Measurements from ENCODE around the gene ASB2.

DNA sequence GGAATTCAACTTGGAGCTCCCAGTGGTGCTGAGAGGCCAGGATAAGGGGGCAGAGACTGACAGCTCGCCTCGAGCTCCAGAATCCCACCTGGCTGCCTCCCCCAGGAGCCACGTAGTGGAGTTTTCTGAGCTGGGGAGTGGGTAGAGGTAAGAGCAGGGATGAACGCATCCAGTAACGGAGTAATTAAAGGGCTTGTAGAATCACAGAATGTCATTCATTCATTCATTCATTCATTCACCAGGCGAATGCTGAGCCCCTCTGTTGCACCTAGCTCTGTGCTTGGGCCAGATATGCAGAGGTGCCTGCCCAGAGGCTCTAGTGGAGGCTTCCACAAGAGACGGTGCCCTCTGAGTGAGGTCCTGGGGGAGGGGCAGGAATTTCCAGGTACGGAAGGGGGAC lies 41.2 kb downstream of the ASB2 start:
- TF ChIP-seq, protein P1, sequence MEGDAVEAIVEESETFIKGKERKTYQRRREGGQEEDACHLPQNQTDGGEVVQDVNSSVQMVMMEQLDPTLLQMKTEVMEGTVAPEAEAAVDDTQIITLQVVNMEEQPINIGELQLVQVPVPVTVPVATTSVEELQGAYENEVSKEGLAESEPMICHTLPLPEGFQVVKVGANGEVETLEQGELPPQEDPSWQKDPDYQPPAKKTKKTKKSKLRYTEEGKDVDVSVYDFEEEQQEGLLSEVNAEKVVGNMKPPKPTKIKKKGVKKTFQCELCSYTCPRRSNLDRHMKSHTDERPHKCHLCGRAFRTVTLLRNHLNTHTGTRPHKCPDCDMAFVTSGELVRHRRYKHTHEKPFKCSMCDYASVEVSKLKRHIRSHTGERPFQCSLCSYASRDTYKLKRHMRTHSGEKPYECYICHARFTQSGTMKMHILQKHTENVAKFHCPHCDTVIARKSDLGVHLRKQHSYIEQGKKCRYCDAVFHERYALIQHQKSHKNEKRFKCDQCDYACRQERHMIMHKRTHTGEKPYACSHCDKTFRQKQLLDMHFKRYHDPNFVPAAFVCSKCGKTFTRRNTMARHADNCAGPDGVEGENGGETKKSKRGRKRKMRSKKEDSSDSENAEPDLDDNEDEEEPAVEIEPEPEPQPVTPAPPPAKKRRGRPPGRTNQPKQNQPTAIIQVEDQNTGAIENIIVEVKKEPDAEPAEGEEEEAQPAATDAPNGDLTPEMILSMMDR (IDR thresholded peaks at IDR 0.05) = no peak
- TF ChIP-seq EP300 (IDR thresholded peaks at IDR 0.05) (no peak), POLR2A (IDR thresholded peaks at IDR 0.05) (no peak)
